ENCODE results near the gene C3orf70.

The C3orf70 gene

GRCh38 chr3:185069037-185070030, 83.5 kb downstream of the C3orf70 start:
- TF ChIP-seq CTCF (IDR thresholded peaks at IDR 0.05; ENCODE audit: insufficient read depth, low read length) (no peak), SPI1 (IDR thresholded peaks at IDR 0.05; ENCODE audit: borderline replicate concordance, low read depth) (no peak), GABPA (IDR thresholded peaks at IDR 0.05; ENCODE audit: low read depth) (no peak), REST (IDR thresholded peaks at IDR 0.05; ENCODE audit: insufficient replicate concordance, low read depth) (no peak), POLR2AphosphoS5 (IDR thresholded peaks at IDR 0.05; ENCODE audit: low read depth) (no peak)
- Histone ChIP-seq H3K27ac (replicated peaks) (no peak overlapping the region), H3K4me3 (replicated peaks; ENCODE audit: insufficient read depth, low read length) (no peak overlapping the region), H3K27me3 (ENCODE audit: insufficient read depth, poor library complexity, severe bottlenecking) (no peaks in the 10 kb centered on the region)
- no peak for DNase-seq (ENCODE audit: low read depth in 1 of 2, low spot score in 1 of 2)

- no peak overlapping the region for H3K4me3 ChIP-seq (replicated peaks; ENCODE audit: insufficient read depth, low read length)
- no peak overlapping the region for H3K27ac ChIP-seq (replicated peaks)
- no peak for TF ChIP-seq REST (IDR thresholded peaks at IDR 0.05; ENCODE audit: insufficient replicate concordance, low read depth)
- no peak for TF ChIP-seq SPI1 (IDR thresholded peaks at IDR 0.05; ENCODE audit: borderline replicate concordance, low read depth)
- TF ChIP-seq CTCF (IDR thresholded peaks at IDR 0.05; ENCODE audit: insufficient read depth, low read length): no peak
- no peak for TF ChIP-seq POLR2AphosphoS5 (IDR thresholded peaks at IDR 0.05; ENCODE audit: low read depth)
- no peak for TF ChIP-seq GABPA (IDR thresholded peaks at IDR 0.05; ENCODE audit: low read depth)
- no peak for DNase-seq (ENCODE audit: low read depth in 1 of 2, low spot score in 1 of 2)
- no peaks in the 10 kb centered on the region for H3K27me3 ChIP-seq (ENCODE audit: insufficient read depth, poor library complexity, severe bottlenecking)
Observed at GRCh38 chr3:185067173-185067572, 85.7 kb downstream of the C3orf70 start.

- no peak overlapping the region for H3K27ac ChIP-seq (replicated peaks)
- H3K27me3 ChIP-seq (ENCODE audit: insufficient read depth, poor library complexity, severe bottlenecking): no peaks in the 10 kb centered on the region
- no peak for TF ChIP-seq GABPA (IDR thresholded peaks at IDR 0.05; ENCODE audit: low read depth)
- TF ChIP-seq CTCF (IDR thresholded peaks at IDR 0.05; ENCODE audit: insufficient read depth, low read length): no peak
- TF ChIP-seq POLR2AphosphoS5 (IDR thresholded peaks at IDR 0.05; ENCODE audit: low read depth): no peak
- TF ChIP-seq SPI1 (IDR thresholded peaks at IDR 0.05; ENCODE audit: borderline replicate concordance, low read depth): no peak
- TF ChIP-seq REST (IDR thresholded peaks at IDR 0.05; ENCODE audit: insufficient replicate concordance, low read depth): no peak
- no peak overlapping the region for H3K4me3 ChIP-seq (replicated peaks; ENCODE audit: insufficient read depth, low read length)
- no peak for DNase-seq (ENCODE audit: low read depth in 1 of 2, low spot score in 1 of 2)
Observed at GRCh38 chr3:185066251-185066650, 86.6 kb downstream of the C3orf70 start.
